ENCODE data around the gene CTU2. TPM values are rescaled to one million over a fixed set of nuclear protein-coding genes. Genes with fewer than 3 reads are reported as not detected.

The CTU2 gene
- total and polyA plus RNA-seq, 2 donors from 2014 or later, result 11.1 to 18.8 TPM

DNA sequence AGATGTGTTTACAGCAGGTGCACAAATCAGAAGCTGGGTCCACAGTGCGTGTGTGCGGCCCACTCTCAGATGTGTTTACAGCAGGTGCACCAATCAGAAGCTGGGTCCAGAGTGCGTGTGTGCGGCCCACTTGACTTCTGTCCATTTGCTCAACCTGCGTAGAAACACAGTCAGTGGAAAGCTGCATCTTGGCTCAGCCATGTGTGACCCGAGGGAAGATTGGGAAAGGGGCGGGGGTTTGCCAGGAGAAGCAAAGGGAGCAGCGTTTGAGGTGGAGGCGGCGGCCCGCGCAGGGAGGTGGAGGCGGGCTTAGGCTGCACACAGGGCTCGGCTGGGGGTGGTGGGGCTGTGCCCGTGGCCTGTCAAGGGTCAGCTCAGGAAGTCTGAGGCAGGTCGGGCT is 4.3 kb downstream of the CTU2 start:
- TF ChIP-seq, protein P1, sequence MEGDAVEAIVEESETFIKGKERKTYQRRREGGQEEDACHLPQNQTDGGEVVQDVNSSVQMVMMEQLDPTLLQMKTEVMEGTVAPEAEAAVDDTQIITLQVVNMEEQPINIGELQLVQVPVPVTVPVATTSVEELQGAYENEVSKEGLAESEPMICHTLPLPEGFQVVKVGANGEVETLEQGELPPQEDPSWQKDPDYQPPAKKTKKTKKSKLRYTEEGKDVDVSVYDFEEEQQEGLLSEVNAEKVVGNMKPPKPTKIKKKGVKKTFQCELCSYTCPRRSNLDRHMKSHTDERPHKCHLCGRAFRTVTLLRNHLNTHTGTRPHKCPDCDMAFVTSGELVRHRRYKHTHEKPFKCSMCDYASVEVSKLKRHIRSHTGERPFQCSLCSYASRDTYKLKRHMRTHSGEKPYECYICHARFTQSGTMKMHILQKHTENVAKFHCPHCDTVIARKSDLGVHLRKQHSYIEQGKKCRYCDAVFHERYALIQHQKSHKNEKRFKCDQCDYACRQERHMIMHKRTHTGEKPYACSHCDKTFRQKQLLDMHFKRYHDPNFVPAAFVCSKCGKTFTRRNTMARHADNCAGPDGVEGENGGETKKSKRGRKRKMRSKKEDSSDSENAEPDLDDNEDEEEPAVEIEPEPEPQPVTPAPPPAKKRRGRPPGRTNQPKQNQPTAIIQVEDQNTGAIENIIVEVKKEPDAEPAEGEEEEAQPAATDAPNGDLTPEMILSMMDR (IDR thresholded peaks at IDR 0.05; ENCODE audit: borderline replicate concordance, extremely low read depth, insufficient read depth), result no peak
- DNase-seq (peak in 2 of 5 donors; percentile 17 to 23), FAIRE-seq (no peak)
- Histone ChIP-seq H3K4me1 (ENCODE audit: control insufficient read depth in 2 of 3, insufficient read depth in 2 of 3, low read depth in 1 of 3, low read length in 3 of 3) (peaks cover 0 to 12% (median 0%) of the 10 kb centered on the region in 3 donors), H3K9me3 (ENCODE audit: control insufficient read depth in 2 of 3, insufficient read depth in 1 of 3, low read length in 3 of 3) (no peaks in the 10 kb centered on the region), H3K27ac (ENCODE audit: low read depth in 2 of 2, low read length in 2 of 2) (no peak overlapping the region), H3K4me3 (ENCODE audit: low read length in 3 of 3) (no peak overlapping the region), H3K27me3 (ENCODE audit: control insufficient read depth, insufficient read depth, low read length) (no peaks in the 10 kb centered on the region), H3K36me3 (ENCODE audit: control insufficient read depth in 2 of 3, insufficient read depth in 3 of 3, low read length in 3 of 3) (no peaks in the 10 kb centered on the region), H3K9ac (ENCODE audit: low read length in 3 of 3) (no peak overlapping the region)
- intact Hi-C loops (cut with DNase I), result no loop called here

DNA sequence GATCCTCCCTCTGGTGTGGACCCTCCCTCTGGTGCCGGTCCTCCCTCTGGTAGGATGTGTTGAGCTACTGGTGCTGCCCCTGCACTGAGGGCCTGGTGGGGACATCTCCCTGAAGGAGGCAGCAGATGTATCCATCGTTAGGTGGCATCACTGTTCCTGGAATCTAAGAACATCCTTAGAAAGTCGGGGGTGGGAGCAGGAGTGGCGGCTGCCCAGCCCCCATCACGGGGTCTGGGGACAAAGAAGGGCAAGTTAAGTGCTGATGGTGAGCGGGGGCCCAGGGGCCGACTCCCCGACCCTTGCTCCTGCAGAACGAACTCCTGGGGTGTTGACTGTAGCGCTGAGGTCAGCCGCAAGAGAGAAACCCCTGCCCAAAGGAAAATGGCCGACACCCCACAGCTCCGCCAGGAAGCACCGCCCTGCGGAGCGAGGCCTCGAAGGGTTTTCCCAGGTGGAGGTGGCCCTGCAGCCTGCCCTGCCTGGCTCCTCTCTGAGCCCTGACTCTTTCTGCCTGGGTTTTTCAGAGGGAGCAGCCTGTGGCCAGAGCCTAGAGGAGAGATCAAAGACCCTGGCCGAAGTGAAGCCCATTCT is 5.5 kb downstream of the CTU2 start:
- H3K27ac ChIP-seq (ENCODE audit: low read depth in 2 of 2, low read length in 2 of 2), result no peak overlapping the region
- no peaks in the 10 kb centered on the region for H3K27me3 ChIP-seq (ENCODE audit: control insufficient read depth, insufficient read depth, low read length)
- DNase-seq (no peak), FAIRE-seq (no peak)
- H3K9me3 ChIP-seq (ENCODE audit: control insufficient read depth in 2 of 3, insufficient read depth in 1 of 3, low read length in 3 of 3), result no peaks in the 10 kb centered on the region
- H3K4me3 ChIP-seq (ENCODE audit: low read length in 3 of 3), result no peak overlapping the region
- TF ChIP-seq, protein P1 (IDR thresholded peaks at IDR 0.05; ENCODE audit: borderline replicate concordance, extremely low read depth, insufficient read depth), result no peak
- H3K9ac ChIP-seq (ENCODE audit: low read length in 3 of 3), result no peak overlapping the region
- peaks cover 0 to 9% (median 0%) of the 10 kb centered on the region in 3 donors for H3K4me1 ChIP-seq (ENCODE audit: control insufficient read depth in 2 of 3, insufficient read depth in 2 of 3, low read depth in 1 of 3, low read length in 3 of 3)
- H3K36me3 ChIP-seq (ENCODE audit: control insufficient read depth in 2 of 3, insufficient read depth in 3 of 3, low read length in 3 of 3), result peaks cover 0 to 5% (median 1%) of the 10 kb centered on the region in 3 donors
- intact Hi-C loops (cut with DNase I), result no loop called here

DNA sequence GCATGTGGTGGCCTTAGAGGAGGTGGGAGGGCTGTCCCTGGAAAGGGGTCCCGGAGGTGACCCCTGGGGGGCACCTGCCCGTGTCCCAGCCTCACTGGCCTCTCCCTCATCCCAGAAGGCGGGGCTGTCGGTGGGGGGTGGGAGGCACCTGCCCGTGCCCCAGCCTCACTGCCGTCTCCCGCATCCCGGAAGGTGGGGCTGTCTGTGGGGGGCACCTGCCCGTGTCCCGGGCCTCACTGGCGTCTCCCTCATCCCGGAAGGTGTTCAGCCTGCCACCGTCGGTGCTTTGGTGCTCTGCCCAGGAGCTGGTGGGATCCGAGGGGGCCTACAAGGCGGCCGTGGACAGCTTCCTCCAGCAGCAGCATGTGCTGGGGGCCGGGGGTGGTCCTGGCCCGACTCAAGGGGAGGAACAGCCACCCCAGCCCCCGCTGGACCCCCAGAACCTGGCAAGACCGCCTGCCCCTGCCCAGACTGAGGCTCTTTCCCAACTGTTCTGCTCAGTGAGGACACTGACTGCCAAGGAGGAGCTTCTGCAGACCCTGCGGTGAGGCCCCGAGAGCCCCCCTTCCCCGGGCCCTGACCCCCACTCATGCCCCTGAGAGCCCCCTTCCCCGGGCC is 6.2 kb downstream of the CTU2 start:
- H3K4me3 ChIP-seq (ENCODE audit: low read length in 3 of 3), result no peak overlapping the region
- DNase-seq, result no peak
- intact Hi-C loops (cut with DNase I), result no loop called here
- TF ChIP-seq, protein P1 (IDR thresholded peaks at IDR 0.05; ENCODE audit: borderline replicate concordance, extremely low read depth, insufficient read depth), result no peak
- H3K9me3 ChIP-seq (ENCODE audit: control insufficient read depth in 2 of 3, insufficient read depth in 1 of 3, low read length in 3 of 3), result no peaks in the 10 kb centered on the region
- no peaks in the 10 kb centered on the region for H3K27me3 ChIP-seq (ENCODE audit: control insufficient read depth, insufficient read depth, low read length)
- peaks cover 0 to 11% (median 6%) of the 10 kb centered on the region in 3 donors for H3K36me3 ChIP-seq (ENCODE audit: control insufficient read depth in 2 of 3, insufficient read depth in 3 of 3, low read length in 3 of 3)
- peaks cover 0 to 4% (median 0%) of the 10 kb centered on the region in 3 donors for H3K4me1 ChIP-seq (ENCODE audit: control insufficient read depth in 2 of 3, insufficient read depth in 2 of 3, low read depth in 1 of 3, low read length in 3 of 3)
- no peak for FAIRE-seq
- H3K27ac ChIP-seq (ENCODE audit: low read depth in 2 of 2, low read length in 2 of 2), result no peak overlapping the region
- H3K9ac ChIP-seq (ENCODE audit: low read length in 3 of 3), result no peak overlapping the region

All from kidney (tissue), 14 donors.